A673 (cell line): Measurements from ENCODE around the gene MFAP3L.

Experiments used
- EZH2 ChIP-seq: fragments of 200-600 bp; sonication (generic); IDR thresholded peaks from 2 replicates; pipeline ENCODE4 v1.6.1; 2017; ENCODE audit warnings: borderline replicate concordance, low read depth, mild to moderate bottlenecking, mixed read lengths, antibody characterized with exemption, low read length; ENCODE audit not compliant: poor library complexity, severe bottlenecking
- TF ChIP-seq, protein P1 (sequence below): fragments of 300-800, 200-600 bp; sonication (generic); conservative IDR thresholded peaks from 2 replicates; pipeline ENCODE4 v1.5.1; 2017; ENCODE audit warnings: low read depth, mild to moderate bottlenecking, antibody characterized with exemption, low read length, moderate library complexity, mixed read lengths

DNA sequence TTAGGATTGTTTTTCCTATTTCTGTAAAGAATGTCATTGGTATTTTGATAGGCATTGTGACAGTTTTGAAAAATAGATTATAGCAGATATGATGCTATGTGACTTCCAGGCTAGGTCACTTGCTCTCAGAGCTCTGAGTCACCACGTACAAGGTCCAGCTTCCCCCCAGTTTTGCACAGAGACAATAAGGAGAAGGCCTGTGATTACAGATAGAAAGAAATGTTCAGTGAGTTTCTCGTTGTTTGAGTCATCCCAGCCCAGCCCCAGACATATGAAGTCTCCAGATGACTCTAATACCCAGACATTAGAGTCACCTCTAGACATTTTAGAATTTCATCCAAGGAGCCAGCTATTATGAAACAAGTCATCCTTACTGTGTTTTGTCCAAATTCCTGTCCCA lies 57.2 kb downstream of the MFAP3L start:
- TF ChIP-seq, protein P1, sequence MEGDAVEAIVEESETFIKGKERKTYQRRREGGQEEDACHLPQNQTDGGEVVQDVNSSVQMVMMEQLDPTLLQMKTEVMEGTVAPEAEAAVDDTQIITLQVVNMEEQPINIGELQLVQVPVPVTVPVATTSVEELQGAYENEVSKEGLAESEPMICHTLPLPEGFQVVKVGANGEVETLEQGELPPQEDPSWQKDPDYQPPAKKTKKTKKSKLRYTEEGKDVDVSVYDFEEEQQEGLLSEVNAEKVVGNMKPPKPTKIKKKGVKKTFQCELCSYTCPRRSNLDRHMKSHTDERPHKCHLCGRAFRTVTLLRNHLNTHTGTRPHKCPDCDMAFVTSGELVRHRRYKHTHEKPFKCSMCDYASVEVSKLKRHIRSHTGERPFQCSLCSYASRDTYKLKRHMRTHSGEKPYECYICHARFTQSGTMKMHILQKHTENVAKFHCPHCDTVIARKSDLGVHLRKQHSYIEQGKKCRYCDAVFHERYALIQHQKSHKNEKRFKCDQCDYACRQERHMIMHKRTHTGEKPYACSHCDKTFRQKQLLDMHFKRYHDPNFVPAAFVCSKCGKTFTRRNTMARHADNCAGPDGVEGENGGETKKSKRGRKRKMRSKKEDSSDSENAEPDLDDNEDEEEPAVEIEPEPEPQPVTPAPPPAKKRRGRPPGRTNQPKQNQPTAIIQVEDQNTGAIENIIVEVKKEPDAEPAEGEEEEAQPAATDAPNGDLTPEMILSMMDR, result no peak
- TF ChIP-seq EZH2, result no peak
